ENCODE measurements around the gene PHKB.
"Not testable (repeated sequence)": the region's sequence is repeated elsewhere in the genome, so short reads cannot be mapped to it uniquely, and the experiment has no call there.

Gene PHKB

GRCh38 chr16:47627721-47628120, 166.6 kb downstream of the PHKB start:
- no peak for DNase-seq

GRCh38 chr16:47631131-47631530, 170.0 kb downstream of the PHKB start:
- DNase-seq: no peak

GRCh38 chr16:47634126-47634525, 173.0 kb downstream of the PHKB start:
- no peak for DNase-seq

GRCh38 chr16:47634727-47635126, 173.6 kb downstream of the PHKB start:
- peak; percentile 8 for DNase-seq

- no peak for DNase-seq
Observed at GRCh38 chr16:47636501-47637099, 175.5 kb downstream of the PHKB start.

GRCh38 chr16:47638175-47638574, 177.0 kb downstream of the PHKB start:
- no peak for DNase-seq

GRCh38 chr16:47640661-47641060, 179.5 kb downstream of the PHKB start:
- DNase-seq: no peak

- peak; percentile 24 for DNase-seq
Observed at GRCh38 chr16:47643323-47644000, 182.3 kb downstream of the PHKB start.

- peak; percentile 38 for DNase-seq
Observed at GRCh38 chr16:47644166-47644565, 183.0 kb downstream of the PHKB start.

- DNase-seq: peak; percentile 11
Observed at GRCh38 chr16:47644661-47645060, 183.5 kb downstream of the PHKB start.

GRCh38 chr16:47646914-47647313, 185.8 kb downstream of the PHKB start:
- DNase-seq: no peak

GRCh38 chr16:47657032-47657431, 195.9 kb downstream of the PHKB start:
- DNase-seq: no peak

- no peak for DNase-seq
Observed at GRCh38 chr16:47657977-47658376, 196.8 kb downstream of the PHKB start.

- DNase-seq: no peak
Observed at GRCh38 chr16:47660540-47660939, 199.4 kb downstream of the PHKB start.

GRCh38 chr16:47664653-47665325, 203.7 kb downstream of the PHKB start:
- no peak for DNase-seq

GRCh38 chr16:47666434-47666833, 205.3 kb downstream of the PHKB start:
- DNase-seq: no peak

- no peak for DNase-seq
Observed at GRCh38 chr16:47667956-47668355, 206.8 kb downstream of the PHKB start.

GRCh38 chr16:47672475-47672874, 211.3 kb downstream of the PHKB start:
- no peak for DNase-seq

- DNase-seq: no peak
Observed at GRCh38 chr16:47676635-47677177, 215.6 kb downstream of the PHKB start.

- DNase-seq: not testable (repeated sequence)
Observed at GRCh38 chr16:47681571-47681970, 220.4 kb downstream of the PHKB start.

GRCh38 chr16:47687694-47688093, 226.6 kb downstream of the PHKB start:
- DNase-seq: no peak

GRCh38 chr16:47693226-47693625, 232.1 kb downstream of the PHKB start:
- DNase-seq: no peak

- DNase-seq: no peak
Observed at GRCh38 chr16:47694543-47694942, 233.4 kb downstream of the PHKB start.

GRCh38 chr16:47695756-47696155, 234.6 kb downstream of the PHKB start:
- no peak for DNase-seq
